Thoracic aorta (tissue), 2 donors: ENCODE measurements around the gene RAB9A. TPM values are rescaled to one million over a fixed set of nuclear protein-coding genes. Genes with fewer than 3 reads are reported as not detected.

Experiments
- ATAC-seq: fragments of 150-250 bp; one replicate; pipeline ENCODE4 v1.8.0; 2017; ENCODE audit warnings: low read depth; ENCODE audit not compliant: insufficient number of reproducible peaks, low FRiP score
- DNase-seq: peaks from one replicate; pipeline ENCODE4 v3.0.0-alpha.2; 2020; ENCODE audit warnings: low spot score
- H3K27ac ChIP-seq, 2 donors: fragments of 200-600 bp; sonication (generic); 1 replicate in 1 of 2; 2 replicates in 1 of 2; pipeline ENCODE4 v1.5.1; 2016; ENCODE audit warnings: mild to moderate bottlenecking in 2 of 2, moderate library complexity in 2 of 2
- H3K27me3 ChIP-seq: fragments of 200-600 bp; sonication (generic); replicated peaks from 2 replicates; pipeline ENCODE4 v1.6.0; 2016; ENCODE audit warnings: mild to moderate bottlenecking; ENCODE audit not compliant: insufficient read depth
- H3K36me3 ChIP-seq: fragments of 200-600 bp; sonication (generic); one replicate; pipeline ENCODE4 v1.5.1; 2016
- H3K4me1 ChIP-seq, 2 donors: fragments of 200-600 bp; sonication (generic); 1 replicate in 1 of 2; 2 replicates in 1 of 2; pipeline versions ENCODE4 v1.5.1 to v1.6.0; 2016; ENCODE audit warnings: low read depth in 2 of 2, mild to moderate bottlenecking in 1 of 2; ENCODE audit not compliant: control insufficient read depth in 1 of 2
- H3K4me3 ChIP-seq: fragments of 200-600 bp; sonication (generic); 2 replicates; pipeline ENCODE4 v1.5.1; 2016; ENCODE audit warnings: mild to moderate bottlenecking
- H3K9me3 ChIP-seq: fragments of 200-600 bp; sonication (generic); 2 replicates; pipeline ENCODE4 v1.5.1; 2016
- CTCF ChIP-seq: fragments of 200-600 bp; sonication (generic); IDR thresholded peaks from one replicate; pipeline ENCODE4 v1.5.1; 2019; ENCODE audit warnings: antibody characterized with exemption
- total RNA-seq, 2 donors: library from RNA; depleted of rRNA; stranded (reverse); fragments of >200 nt; gene quantifications; one replicate each; pipeline versions ENCODE4 v1.1.0 to v1.2.3, GENCODE V29; 2016

Gene RAB9A
- total RNA-seq, 2 donors from 2014 or later = 20.0 to 21.7 TPM

DNA sequence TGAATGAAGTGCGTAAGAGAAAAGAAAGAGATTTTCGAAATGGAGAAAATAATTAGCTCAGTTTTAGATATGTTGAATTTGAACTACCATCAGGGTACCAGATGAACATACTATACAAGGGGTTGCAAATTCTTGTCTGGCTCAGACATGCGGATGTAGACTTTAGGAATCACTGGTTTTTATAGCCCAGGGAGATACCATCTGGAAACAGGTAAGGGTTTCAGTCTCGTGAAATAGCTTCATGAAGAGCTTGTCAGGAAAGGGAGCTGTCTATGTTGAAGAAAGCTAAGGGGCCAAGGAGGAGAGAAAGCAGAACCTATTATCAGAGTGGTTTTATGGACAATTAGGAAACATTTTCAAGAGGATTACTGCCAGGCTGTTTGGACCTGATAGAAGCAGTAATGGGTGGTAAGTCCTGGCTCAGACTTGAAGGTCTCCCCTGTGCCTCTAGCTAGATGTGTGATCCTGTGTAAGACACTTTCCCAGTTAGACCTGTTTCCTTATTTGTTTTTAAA lies 6.7 kb downstream of the RAB9A start:
- peaks cover 29 to 56% of the 10 kb centered on the region in 2 donors for H3K4me1 ChIP-seq
- no peaks in the 10 kb centered on the region for H3K9me3 ChIP-seq
- no peak for TF ChIP-seq CTCF
- no peaks in the 10 kb centered on the region for H3K27me3 ChIP-seq
- no peak overlapping the region for H3K4me3 ChIP-seq
- DNase-seq = no peak
- no peaks in the 10 kb centered on the region for H3K36me3 ChIP-seq
- ATAC-seq = no peak
- no peak overlapping the region for H3K27ac ChIP-seq

DNA sequence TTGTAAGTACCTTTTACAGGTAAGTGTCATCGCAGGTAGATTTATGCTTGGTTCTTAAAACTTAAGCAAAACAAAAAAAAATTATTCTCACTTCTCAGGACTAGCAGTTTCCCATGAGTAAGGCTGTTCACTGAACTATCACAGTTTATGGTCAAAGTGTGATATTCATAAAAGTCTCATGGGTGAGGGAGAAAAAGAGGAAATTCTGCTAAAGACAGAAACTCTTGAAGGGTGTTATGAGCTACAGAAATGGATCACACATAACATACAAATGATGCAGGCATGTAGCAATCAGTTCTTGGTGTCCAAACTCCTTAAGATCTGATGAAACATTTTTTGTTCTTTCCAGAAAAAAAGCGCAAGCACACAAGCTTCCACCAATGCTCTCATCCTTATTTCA lies 8.5 kb downstream of the RAB9A start:
- ATAC-seq (no peak), DNase-seq (no peak)
- no peak overlapping the region for H3K27ac ChIP-seq
- peaks cover 28 to 46% of the 10 kb centered on the region in 2 donors for H3K4me1 ChIP-seq
- H3K9me3 ChIP-seq = no peaks in the 10 kb centered on the region
- H3K27me3 ChIP-seq = no peaks in the 10 kb centered on the region
- TF ChIP-seq CTCF = no peak
- no peaks in the 10 kb centered on the region for H3K36me3 ChIP-seq
- H3K4me3 ChIP-seq = no peak overlapping the region

DNA sequence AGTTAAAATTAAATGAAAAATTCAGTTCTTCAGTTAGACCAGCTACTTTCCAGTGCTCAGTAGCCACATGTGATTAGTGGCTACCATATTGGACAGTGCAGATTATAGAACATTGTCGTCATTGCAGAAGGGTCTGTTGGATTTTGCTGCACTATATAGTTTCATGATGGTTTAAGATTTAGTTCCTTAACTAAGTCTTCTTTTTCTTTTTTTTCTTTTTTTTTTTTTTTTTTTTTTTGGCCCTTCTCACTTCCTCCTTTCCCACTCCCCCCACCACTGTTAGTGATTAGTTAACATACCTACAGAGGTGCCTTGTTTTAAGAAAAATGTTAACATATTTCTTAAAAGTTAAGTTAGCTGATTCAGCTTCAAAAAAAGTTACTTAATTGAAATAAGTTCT lies 9.0 kb downstream of the RAB9A start:
- DNase-seq (no peak), ATAC-seq (no peak)
- peaks cover 28 to 44% of the 10 kb centered on the region in 2 donors for H3K4me1 ChIP-seq
- H3K9me3 ChIP-seq = no peaks in the 10 kb centered on the region
- H3K27me3 ChIP-seq = no peaks in the 10 kb centered on the region
- H3K36me3 ChIP-seq = no peaks in the 10 kb centered on the region
- no peak for TF ChIP-seq CTCF
- H3K4me3 ChIP-seq = no peak overlapping the region
- no peak overlapping the region for H3K27ac ChIP-seq

- H3K9me3 ChIP-seq = no peaks in the 10 kb centered on the region
- no peak overlapping the region for H3K4me3 ChIP-seq
- H3K27me3 ChIP-seq = no peaks in the 10 kb centered on the region
- DNase-seq = no peak
- ATAC-seq = no peak
- H3K4me1 ChIP-seq = peaks cover 24 to 39% of the 10 kb centered on the region in 2 donors
- no peak for TF ChIP-seq CTCF
- no peaks in the 10 kb centered on the region for H3K36me3 ChIP-seq
- H3K27ac ChIP-seq = no peak overlapping the region
Observed at GRCh38 chrX:13698432-13698831, 9.5 kb downstream of the RAB9A start.

DNA sequence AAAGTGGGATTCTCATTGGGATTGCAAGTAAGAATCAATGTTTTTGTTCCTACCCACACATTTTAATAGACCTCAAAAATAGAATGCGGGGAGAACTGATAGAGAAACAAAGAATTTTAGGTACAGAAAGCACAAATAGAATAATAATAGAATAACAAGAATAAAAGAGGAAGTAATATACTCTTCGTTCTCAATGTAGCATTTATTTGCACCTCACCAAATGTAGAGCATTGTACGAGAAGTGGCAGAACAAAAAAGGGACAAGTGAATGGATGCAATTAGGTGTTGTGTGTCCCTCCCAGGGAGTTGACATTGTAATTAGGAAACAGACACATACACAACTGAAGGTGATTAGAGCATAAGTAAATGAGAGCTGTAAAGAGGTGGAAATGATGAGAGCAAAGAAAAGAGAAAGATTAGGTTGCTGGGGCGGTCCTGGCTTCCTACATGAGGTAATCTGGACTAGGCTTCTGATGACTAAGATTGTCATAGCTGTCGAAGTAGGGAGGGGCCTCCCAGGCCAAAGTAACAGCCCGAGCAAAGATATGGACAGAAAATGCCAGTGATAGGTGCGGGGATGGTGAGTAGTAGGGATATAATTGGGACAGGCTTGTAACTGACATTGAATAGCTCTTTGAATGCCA lies 10.4 kb downstream of the RAB9A start:
- H3K4me1 ChIP-seq = peaks cover 19 to 36% of the 10 kb centered on the region in 2 donors
- no peak for DNase-seq
- no peak for ATAC-seq

More for the DNA sequence above, 10.4 kb downstream of the RAB9A start:
- no peaks in the 10 kb centered on the region for H3K36me3 ChIP-seq
- no peaks in the 10 kb centered on the region for H3K27me3 ChIP-seq
- H3K9me3 ChIP-seq = no peaks in the 10 kb centered on the region
- no peak for TF ChIP-seq CTCF
- H3K27ac ChIP-seq = peak overlapping the region in 1 of 2 donors; percentile 49
- H3K4me3 ChIP-seq = no peak overlapping the region
